ENCODE measurements around the gene ARFGEF3.

ARFGEF3 gene

DNA sequence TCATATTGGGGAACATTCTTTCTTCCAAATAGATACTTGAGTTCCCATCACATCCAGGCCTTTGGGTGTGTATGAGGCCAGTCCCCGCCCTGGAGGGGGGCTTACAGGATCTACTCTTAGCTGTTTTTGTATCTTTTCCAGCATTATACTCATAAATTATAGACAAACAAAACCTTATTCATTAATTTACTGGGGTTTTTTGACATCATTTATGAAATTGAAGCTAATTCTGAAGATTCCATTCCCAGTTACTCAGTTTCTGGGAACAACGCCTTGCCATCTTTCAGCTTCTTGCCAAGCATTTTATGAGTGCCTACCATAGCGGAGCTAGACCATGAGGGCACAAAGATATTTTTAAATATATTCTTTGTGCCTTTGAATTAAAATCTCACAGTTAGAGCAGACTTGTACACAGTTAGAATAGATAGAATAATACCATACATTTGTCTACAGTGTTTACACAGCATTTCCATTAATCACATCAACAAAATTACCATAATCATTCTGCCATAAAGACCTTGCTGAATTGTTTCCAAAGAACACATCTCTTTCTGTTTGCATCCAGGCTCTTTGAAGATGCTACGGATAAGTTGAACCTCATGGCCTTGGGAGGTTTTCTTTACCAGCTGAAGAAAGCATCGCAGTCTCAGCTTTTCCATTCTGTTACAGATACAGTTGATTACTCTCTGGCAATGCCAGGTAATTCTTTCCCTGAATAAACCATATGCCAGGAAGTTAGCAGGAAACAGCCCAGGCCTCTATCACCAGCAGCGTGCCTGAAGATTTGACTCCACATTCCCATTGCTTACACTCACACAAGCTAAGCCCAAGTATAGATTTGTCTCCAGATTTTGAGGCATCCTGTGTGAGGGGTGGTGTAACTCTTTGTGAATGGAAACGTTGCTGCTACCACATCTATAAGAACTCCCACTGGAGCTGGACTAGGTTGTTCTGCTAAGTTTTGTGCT is 132.0 kb downstream of the ARFGEF3 start:
- Mint-ChIP-seq H3K36me3 (no peaks in the 10 kb centered on the region), H3K9me3 (no peaks in the 10 kb centered on the region), H3K27ac (no peak overlapping the region), H3K27me3 (peaks cover 7% of the 10 kb centered on the region), H3K4me3 (no peak overlapping the region), H3K4me1 (peaks cover 4% of the 10 kb centered on the region)
- DNase-seq (ENCODE audit: low spot score in 2 of 2) = no peak
- no peak for ATAC-seq (ENCODE audit: low read depth)

DNA sequence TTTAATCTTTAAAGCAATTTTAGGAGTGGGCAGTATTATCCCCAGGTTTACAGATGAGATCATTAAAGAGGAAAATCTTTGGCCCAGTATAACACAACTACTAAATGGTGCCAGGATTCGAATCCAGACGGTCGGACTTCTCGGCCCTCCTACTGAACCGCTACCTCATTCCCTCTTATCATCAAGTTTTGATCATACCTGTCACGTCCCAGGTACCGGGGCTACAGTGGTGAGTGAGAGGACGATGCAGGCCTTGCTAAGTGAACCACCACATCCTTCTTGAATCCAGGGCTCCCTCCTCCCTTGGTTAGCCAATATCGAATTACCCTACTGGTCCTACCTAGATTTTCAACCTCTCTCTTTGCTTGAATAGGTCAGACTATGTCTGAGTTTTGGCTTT is 134.6 kb downstream of the ARFGEF3 start:
- ATAC-seq (ENCODE audit: low read depth) = no peak
- H3K36me3 Mint-ChIP-seq = no peaks in the 10 kb centered on the region
- no peak for DNase-seq (ENCODE audit: low spot score in 2 of 2)
- H3K4me1 Mint-ChIP-seq = no peaks in the 10 kb centered on the region
- peaks cover 7% of the 10 kb centered on the region for H3K27me3 Mint-ChIP-seq
- H3K27ac Mint-ChIP-seq = no peak overlapping the region
- no peaks in the 10 kb centered on the region for H3K9me3 Mint-ChIP-seq
- H3K4me3 Mint-ChIP-seq = no peak overlapping the region

DNA sequence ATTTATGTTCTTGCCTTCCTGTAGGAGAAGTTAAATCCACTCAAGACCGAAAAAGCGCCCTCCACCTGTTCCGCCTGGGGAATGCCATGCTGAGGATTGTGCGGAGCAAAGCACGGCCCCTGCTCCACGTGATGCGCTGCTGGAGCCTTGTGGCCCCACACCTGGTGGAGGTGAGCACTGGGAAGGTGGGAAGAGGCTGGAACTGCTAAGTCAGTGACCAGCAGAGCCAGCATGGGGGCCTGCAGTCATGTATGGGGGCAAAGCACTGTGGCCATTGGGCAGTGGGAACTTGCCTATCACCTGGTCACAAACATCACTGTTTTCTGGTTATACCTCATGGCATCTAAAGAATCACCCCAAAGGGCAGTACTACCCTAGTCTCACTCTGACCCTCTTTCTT is 135.0 kb downstream of the ARFGEF3 start:
- Mint-ChIP-seq H3K36me3 (no peaks in the 10 kb centered on the region), H3K27ac (no peak overlapping the region), H3K4me1 (no peaks in the 10 kb centered on the region), H3K4me3 (no peak overlapping the region), H3K27me3 (peaks cover 7% of the 10 kb centered on the region), H3K9me3 (no peaks in the 10 kb centered on the region)
- no peak for DNase-seq (ENCODE audit: low spot score in 2 of 2)
- no peak for ATAC-seq (ENCODE audit: low read depth)

DNA sequence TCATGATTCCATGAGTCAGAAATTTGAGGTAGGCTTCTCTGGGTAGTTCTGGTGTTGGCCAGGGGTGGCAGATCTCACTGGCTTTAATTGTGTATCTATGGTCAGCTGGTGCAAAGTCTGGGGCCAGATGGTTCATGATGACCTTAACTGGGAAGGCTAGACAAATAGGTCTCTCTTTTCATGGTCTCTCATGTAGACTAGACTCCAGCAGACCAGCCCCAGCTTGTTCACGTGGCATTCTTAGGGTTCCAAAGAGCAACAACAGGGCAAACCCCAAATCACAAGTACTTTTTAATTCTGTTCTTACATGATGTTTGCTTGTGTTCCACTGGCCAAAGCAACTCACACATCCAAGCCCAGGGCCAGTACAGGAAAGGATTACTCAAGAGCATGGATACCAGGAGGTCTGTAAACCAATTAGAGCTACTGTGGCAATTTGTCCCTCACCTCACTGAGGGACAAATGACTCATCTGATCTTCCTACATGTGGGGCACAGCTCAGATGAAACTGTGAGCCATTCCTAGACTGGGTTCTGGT is 136.1 kb downstream of the ARFGEF3 start:
- H3K27ac Mint-ChIP-seq = no peak overlapping the region
- H3K4me3 Mint-ChIP-seq = no peak overlapping the region
- no peaks in the 10 kb centered on the region for H3K36me3 Mint-ChIP-seq
- no peaks in the 10 kb centered on the region for H3K4me1 Mint-ChIP-seq
- DNase-seq (ENCODE audit: low spot score in 2 of 2) = no peak
- H3K27me3 Mint-ChIP-seq = peaks cover 5% of the 10 kb centered on the region
- no peak for ATAC-seq (ENCODE audit: low read depth)
- H3K9me3 Mint-ChIP-seq = no peaks in the 10 kb centered on the region

DNA sequence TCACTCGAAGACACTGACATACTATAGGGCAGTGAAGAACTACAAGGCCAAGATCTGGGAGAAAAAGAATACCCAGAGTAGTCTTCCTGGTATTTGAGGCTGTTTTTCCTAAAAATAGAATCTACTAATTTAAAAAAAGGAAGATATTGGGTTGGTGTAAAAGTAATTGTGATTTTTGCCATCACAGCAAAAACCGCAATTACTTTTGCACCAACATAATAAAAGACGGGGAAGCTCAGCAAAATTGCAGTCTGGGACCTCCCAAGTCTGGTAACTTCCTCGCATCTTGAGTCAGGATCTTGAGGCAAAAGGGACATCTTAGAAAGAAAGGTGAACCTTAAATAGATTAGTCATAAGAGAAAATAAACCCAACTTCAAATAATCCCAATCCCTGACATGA is 138.7 kb downstream of the ARFGEF3 start:
- no peak for ATAC-seq (ENCODE audit: low read depth)
- Mint-ChIP-seq H3K36me3 (no peaks in the 10 kb centered on the region), H3K4me3 (no peak overlapping the region), H3K27ac (no peak overlapping the region), H3K9me3 (no peaks in the 10 kb centered on the region), H3K4me1 (no peaks in the 10 kb centered on the region), H3K27me3 (peaks cover 3% of the 10 kb centered on the region)
- no peak for DNase-seq (ENCODE audit: low spot score in 2 of 2)

DNA sequence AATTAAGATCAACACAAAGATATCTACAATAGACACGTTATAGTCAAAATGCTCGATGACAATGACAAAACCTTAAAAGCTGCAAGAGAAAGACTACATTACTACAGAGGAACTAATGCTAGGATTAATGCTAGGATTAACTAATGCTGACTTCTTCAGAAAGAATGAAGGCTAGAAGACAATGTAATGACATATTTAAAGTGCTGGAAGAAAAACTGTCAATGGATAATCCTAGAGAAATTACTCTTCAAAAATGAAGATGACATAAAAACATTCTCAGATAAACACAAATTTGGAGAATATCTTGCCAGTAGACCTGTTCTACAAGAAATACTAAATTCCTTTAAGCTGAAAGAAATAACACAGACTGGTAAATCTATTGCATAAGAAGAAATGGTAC is 140.8 kb downstream of the ARFGEF3 start:
- ATAC-seq (ENCODE audit: low read depth) (no peak), DNase-seq (ENCODE audit: low spot score in 2 of 2) (no peak)
- Mint-ChIP-seq H3K36me3 (no peaks in the 10 kb centered on the region), H3K4me1 (no peaks in the 10 kb centered on the region), H3K27ac (no peak overlapping the region), H3K4me3 (no peak overlapping the region), H3K27me3 (peaks cover 3% of the 10 kb centered on the region), H3K9me3 (no peaks in the 10 kb centered on the region)

DNA sequence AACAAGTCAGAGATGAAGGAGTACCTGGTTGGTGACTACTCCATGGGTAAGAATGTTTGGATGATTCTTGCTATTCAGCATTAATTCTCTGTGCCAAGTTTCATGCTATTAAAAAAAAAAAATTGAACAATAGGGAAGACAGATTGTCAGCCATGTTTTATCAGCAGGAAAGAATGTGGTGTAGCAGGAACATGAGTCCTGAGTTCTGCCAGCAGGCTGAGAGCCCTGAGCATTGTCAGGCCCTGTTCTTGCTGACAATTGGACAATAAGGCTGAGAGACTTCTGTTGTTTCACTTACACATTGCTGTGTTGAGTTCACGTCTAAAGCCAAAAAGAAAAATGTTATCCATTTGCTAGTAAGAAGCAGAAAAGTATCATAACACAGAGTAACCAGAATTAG is 145.6 kb downstream of the ARFGEF3 start:
- H3K4me1 Mint-ChIP-seq = no peaks in the 10 kb centered on the region
- DNase-seq (ENCODE audit: low spot score in 2 of 2) = no peak
- no peaks in the 10 kb centered on the region for H3K9me3 Mint-ChIP-seq
- no peaks in the 10 kb centered on the region for H3K36me3 Mint-ChIP-seq
- H3K27ac Mint-ChIP-seq = no peak overlapping the region
- no peak for ATAC-seq (ENCODE audit: low read depth)
- H3K27me3 Mint-ChIP-seq = peaks cover 4% of the 10 kb centered on the region
- no peak overlapping the region for H3K4me3 Mint-ChIP-seq

DNA sequence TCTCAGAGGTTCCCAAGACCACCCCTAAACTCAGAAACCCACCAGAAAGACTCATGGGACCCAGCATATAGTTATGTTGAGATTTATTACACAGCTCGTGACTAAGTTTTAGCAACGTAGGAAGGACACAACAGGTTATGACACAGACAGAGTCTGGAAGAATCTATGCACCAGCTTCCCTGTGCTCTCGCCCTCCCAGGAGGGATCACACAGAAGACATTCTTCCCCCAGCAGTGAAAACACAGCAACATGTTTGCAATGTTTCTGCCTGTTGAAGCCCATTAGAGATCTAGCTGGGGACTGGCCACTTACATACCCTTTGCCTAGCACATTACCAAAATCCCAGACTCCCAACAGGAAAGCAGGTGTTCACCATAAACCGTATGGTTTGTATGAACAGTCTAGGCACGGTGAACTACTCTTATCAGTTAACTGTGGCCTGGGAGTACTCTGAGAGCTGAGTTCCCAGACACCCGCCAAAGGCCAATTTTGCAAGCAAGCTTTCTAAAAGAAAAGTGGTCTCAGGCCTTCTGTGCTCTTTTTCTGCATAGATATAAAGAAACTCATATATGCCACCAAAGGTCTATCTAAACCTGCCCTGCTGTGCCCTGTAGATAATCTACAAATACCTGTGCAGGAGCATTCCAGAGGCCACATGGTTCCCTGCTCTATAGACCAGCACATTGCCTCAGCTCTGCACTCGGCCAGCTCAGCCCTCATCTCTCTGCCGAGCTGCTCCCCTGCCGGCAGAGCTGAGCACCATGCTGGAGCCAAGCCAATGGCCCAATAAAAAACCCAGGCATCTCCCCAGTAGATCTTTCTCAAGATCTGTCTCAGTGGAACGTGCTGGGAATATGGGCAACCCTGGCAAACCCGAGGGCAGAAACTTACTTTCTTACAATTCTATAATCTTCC is 146.3 kb downstream of the ARFGEF3 start:
- Mint-ChIP-seq H3K36me3 (no peaks in the 10 kb centered on the region), H3K4me3 (no peak overlapping the region), H3K27me3 (peaks cover 4% of the 10 kb centered on the region), H3K9me3 (no peaks in the 10 kb centered on the region), H3K4me1 (no peaks in the 10 kb centered on the region), H3K27ac (no peak overlapping the region)
- no peak for ATAC-seq (ENCODE audit: low read depth)
- no peak for DNase-seq (ENCODE audit: low spot score in 2 of 2)

DNA sequence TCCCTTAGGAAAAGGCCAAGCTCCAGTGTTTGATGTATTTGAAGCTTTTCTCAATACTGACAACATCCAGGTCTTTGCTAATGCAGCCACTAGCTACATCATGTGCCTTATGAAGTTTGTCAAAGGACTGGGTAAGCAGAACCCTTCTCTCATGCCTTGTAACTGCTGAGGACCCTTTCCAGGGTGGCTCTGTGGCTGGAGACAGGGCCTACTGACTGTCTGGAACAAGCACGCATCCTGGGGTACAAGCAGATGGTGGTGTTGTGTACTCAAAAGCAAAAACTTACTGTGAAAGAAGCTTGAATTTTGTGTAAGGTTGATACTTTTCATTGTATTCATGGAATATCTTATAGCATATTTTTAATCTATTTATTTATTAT is 147.0 kb downstream of the ARFGEF3 start:
- peaks cover 4% of the 10 kb centered on the region for H3K27me3 Mint-ChIP-seq
- H3K4me3 Mint-ChIP-seq = no peak overlapping the region
- ATAC-seq (ENCODE audit: low read depth) (no peak), DNase-seq (ENCODE audit: low spot score in 2 of 2) (no peak)
- no peak overlapping the region for H3K27ac Mint-ChIP-seq
- no peaks in the 10 kb centered on the region for H3K9me3 Mint-ChIP-seq
- H3K4me1 Mint-ChIP-seq = no peaks in the 10 kb centered on the region
- H3K36me3 Mint-ChIP-seq = no peaks in the 10 kb centered on the region

DNA sequence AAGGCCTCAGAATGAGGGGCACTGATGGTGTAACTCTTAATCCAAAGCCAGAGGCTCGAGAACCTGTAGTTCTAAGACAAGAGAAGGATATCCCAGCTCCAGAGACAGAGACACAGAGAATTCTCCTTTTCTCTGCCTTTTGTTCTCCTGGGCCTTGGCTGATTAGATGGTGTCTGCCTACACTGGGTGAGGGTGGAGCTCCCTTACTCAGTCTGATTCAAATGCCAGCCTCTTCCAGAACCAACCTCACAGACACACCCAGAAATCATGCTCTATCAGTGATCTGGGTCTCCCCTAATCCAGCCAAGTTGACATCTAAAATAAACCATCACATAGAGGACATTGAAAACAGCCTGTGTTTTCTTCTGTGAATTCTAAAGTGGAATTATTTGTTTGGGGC is 148.0 kb downstream of the ARFGEF3 start:
- Mint-ChIP-seq H3K4me1 (no peaks in the 10 kb centered on the region), H3K27ac (no peak overlapping the region), H3K9me3 (no peaks in the 10 kb centered on the region), H3K4me3 (no peak overlapping the region), H3K27me3 (peaks cover 4% of the 10 kb centered on the region), H3K36me3 (no peaks in the 10 kb centered on the region)
- ATAC-seq (ENCODE audit: low read depth) (no peak), DNase-seq (ENCODE audit: low spot score in 2 of 2) (no peak)

DNA sequence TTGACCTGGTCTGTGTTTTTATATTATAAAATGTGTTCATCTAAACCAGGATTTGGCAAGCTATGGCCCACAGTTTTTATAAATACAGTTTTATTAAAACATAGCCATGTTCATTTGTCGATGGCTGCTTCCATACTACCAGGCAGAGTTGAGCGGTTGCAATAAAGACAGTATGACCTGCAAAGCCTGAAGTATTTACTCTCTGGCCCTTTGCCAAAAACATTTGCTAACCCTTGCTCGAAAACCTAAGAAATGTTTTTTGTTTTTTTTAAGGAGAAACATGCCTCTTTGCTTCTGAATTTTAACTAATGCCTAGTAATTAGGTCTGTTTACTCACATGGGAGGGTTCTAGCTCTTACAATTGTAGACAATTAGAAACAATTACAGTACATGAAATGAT is 148.6 kb downstream of the ARFGEF3 start:
- Mint-ChIP-seq H3K27ac (no peak overlapping the region), H3K36me3 (no peaks in the 10 kb centered on the region), H3K9me3 (no peaks in the 10 kb centered on the region), H3K4me1 (no peaks in the 10 kb centered on the region), H3K4me3 (no peak overlapping the region), H3K27me3 (peaks cover 4% of the 10 kb centered on the region)
- ATAC-seq (ENCODE audit: low read depth) (no peak), DNase-seq (ENCODE audit: low spot score in 2 of 2) (no peak)

DNA sequence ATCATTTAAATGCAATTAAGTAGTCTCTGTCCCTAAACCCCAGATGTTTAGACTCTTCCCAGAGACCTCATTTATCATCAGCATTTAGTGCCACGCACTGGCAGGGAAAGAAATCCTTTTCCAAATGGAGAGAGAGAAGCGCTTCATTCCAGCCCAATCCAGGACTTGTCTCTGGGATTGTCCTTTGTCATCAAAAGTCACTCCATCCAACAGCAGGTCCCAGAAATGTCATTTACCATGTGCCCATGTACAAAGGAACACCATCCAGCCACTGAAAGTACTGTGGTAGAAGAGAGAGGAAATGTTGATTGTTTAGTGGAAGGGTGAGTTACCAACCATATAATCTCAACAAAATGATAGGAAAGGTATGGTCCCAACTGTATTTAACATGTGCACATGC is 149.1 kb downstream of the ARFGEF3 start:
- no peak overlapping the region for H3K27ac Mint-ChIP-seq
- no peaks in the 10 kb centered on the region for H3K4me1 Mint-ChIP-seq
- H3K4me3 Mint-ChIP-seq = no peak overlapping the region
- H3K9me3 Mint-ChIP-seq = no peaks in the 10 kb centered on the region
- no peak for DNase-seq (ENCODE audit: low spot score in 2 of 2)
- no peak for ATAC-seq (ENCODE audit: low read depth)
- H3K27me3 Mint-ChIP-seq = peaks cover 4% of the 10 kb centered on the region
- no peaks in the 10 kb centered on the region for H3K36me3 Mint-ChIP-seq

DNA sequence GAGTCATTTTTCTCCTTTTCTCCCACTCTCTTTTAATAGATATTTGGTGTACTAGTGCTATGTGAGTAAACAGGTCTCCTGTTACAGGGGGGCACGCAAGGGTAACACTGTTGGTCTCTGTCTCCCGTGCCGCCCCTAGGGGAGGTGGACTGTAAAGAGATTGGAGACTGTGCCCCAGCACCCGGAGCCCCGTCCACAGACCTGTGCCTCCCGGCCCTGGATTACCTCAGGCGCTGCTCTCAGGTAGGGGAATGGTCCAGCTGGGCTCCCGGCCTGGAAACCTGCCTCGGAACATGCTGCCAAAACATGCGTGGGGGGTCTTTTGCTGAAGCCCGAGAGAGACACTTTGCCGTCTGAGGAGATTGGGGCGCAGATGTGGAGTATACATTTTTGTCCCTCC is 149.5 kb downstream of the ARFGEF3 start:
- Mint-ChIP-seq H3K27ac (no peak overlapping the region), H3K4me3 (no peak overlapping the region), H3K36me3 (no peaks in the 10 kb centered on the region), H3K9me3 (no peaks in the 10 kb centered on the region), H3K4me1 (no peaks in the 10 kb centered on the region), H3K27me3 (peaks cover 4% of the 10 kb centered on the region)
- ATAC-seq (ENCODE audit: low read depth) (no peak), DNase-seq (ENCODE audit: low spot score in 2 of 2) (no peak)

DNA sequence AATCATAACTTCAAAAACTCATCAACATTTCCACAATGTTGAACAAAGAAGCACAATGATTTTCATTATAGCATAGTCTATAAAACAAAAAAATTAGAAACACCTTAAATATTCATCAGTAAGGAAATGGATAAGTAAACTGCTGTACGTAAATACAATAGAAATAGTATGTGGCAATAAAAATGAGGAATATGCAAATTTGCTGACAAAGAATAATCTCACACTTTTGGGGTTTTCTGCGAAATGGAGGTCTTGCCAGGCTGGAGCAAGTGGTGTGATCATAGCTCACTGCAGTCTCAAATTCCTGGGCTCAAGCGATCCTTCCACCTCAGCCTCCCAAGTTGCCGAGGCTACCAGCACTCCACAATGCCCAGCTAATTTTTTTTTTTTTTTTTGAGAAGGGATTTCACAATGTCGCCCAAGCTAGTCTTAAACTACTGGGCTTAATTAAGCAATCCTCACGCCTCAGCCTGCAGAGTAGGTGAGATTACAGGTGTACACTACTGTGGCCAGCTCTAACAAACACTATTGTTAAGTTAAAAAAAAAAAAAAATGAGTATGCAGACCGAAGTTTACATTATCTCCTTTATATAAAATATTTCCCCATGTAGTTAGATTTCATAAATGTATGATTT is 157.1 kb downstream of the ARFGEF3 start:
- Mint-ChIP-seq H3K9me3 (peaks cover 6% of the 10 kb centered on the region), H3K4me3 (no peak overlapping the region), H3K36me3 (peaks cover 2% of the 10 kb centered on the region), H3K4me1 (no peaks in the 10 kb centered on the region), H3K27me3 (peaks cover 12% of the 10 kb centered on the region), H3K27ac (no peak overlapping the region)
- DNase-seq (ENCODE audit: low spot score in 2 of 2) (no peak), ATAC-seq (ENCODE audit: low read depth) (no peak)
